ENCODE data around the gene KCNH3.

The KCNH3 gene

DNA sequence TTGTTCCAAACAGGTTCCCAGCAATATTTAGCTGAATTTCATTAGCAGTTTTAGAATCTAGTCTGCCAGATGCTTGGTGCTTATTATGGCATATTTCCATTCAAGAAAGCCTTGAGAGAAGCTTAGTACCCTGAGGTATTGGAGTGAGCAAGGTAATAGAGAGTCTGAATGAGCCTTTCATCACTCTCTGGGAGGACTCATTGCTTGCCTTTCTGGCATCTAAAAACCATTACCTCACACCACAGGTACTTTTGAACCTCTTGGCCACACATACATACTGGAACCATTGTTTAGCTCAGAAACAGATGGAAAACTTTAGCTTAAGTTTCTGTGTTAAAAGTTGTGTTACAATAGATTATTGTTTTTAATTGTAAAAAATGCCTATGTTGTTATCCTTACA is 27.4 kb upstream of the KCNH3 start:
- no peak for DNase-seq (ENCODE audit: low read depth in 2 of 2)
- no peak overlapping the region for H3K4me3 ChIP-seq (replicated peaks in 1 of 2; ENCODE audit: low read depth in 2 of 2, low read length in 2 of 2)
- TF ChIP-seq, protein P1, sequence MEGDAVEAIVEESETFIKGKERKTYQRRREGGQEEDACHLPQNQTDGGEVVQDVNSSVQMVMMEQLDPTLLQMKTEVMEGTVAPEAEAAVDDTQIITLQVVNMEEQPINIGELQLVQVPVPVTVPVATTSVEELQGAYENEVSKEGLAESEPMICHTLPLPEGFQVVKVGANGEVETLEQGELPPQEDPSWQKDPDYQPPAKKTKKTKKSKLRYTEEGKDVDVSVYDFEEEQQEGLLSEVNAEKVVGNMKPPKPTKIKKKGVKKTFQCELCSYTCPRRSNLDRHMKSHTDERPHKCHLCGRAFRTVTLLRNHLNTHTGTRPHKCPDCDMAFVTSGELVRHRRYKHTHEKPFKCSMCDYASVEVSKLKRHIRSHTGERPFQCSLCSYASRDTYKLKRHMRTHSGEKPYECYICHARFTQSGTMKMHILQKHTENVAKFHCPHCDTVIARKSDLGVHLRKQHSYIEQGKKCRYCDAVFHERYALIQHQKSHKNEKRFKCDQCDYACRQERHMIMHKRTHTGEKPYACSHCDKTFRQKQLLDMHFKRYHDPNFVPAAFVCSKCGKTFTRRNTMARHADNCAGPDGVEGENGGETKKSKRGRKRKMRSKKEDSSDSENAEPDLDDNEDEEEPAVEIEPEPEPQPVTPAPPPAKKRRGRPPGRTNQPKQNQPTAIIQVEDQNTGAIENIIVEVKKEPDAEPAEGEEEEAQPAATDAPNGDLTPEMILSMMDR (IDR thresholded peaks at IDR 0.05; ENCODE audit: low read depth, low read length) = no peak

DNA sequence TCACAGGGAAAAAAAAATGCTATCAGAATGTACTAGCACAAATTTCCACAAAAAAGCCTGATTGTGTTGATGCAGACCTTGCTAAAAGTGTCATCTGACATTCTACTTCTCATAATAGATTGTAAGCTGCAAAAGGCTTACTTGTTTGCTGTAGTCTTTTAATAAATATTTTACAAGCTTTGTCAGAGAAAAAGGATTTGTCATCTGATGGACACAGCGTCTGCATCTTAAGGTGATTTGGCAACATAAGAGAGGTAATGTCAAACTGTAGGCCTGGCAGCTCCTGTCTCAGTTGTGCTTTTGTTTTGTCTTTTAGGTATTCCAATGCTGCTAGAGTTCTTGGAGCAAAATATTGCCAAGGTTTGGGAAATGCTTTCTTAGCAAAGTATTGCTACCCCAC is 26.3 kb upstream of the KCNH3 start:
- DNase-seq (ENCODE audit: low read depth in 2 of 2) = no peak
- no peak overlapping the region for H3K4me3 ChIP-seq (replicated peaks in 1 of 2; ENCODE audit: low read depth in 2 of 2, low read length in 2 of 2)
- TF ChIP-seq, protein P1 (IDR thresholded peaks at IDR 0.05; ENCODE audit: low read depth, low read length) = no peak

DNA sequence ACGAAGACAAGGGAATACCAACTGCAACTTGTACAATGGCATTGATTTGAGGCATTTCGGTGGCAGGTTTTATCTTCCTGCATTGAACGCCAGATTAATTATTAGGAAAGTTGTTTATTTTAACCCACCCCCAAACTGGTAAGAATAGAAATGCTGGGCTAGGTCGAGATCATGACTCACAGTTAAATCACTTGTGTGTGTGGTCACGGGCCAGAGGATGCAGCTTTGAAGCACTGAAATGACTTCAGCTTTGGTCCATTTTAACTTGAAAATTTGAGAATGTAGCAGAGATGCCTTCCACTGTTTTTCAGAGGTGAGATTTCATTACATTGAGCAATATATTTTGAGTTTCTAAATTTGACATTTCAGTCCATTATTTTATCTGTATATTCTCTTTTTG is 23.6 kb upstream of the KCNH3 start:
- TF ChIP-seq, protein P1 (IDR thresholded peaks at IDR 0.05; ENCODE audit: low read depth, low read length) = no peak
- peak; percentile 73 to 85 for DNase-seq (ENCODE audit: low read depth in 2 of 2)
- H3K4me3 ChIP-seq (replicated peaks in 1 of 2; ENCODE audit: low read depth in 2 of 2, low read length in 2 of 2) = no peak overlapping the region

DNA sequence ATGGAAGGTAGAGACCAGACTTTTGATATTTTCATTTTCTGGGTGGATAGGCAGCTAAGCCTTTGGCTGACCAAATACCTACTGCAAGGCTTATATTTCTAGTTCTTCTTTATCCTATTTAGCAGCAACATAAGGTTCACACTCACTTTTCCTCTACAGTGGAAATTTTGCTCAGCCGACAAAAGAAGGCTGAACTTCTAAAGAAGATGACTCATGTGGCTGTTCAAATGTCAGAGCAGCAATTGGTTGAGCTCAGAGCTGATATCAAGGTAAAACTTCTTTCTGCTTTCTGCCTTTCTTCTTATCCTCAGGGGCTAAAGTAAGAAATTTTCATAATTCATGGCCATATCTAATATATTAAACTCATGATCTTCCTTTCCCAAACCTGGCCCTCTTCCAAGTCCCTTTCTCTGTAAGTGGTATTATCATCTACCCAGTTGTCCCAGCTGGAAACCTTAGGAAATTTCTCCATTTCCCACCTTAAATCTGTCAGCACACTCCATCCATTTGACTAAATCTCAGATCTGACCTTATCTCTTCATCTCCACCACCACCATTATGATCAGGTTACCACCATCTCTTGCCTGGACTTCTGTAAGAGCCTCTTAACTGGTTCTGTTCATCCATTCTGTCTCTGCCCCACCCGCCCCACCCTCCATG is 19.8 kb upstream of the KCNH3 start:
- DNase-seq (ENCODE audit: low read depth in 2 of 2) = peak; percentile 49 to 58
- no peak overlapping the region for H3K4me3 ChIP-seq (replicated peaks in 1 of 2; ENCODE audit: low read depth in 2 of 2, low read length in 2 of 2)
- TF ChIP-seq, protein P1 (IDR thresholded peaks at IDR 0.05; ENCODE audit: low read depth, low read length) = no peak

DNA sequence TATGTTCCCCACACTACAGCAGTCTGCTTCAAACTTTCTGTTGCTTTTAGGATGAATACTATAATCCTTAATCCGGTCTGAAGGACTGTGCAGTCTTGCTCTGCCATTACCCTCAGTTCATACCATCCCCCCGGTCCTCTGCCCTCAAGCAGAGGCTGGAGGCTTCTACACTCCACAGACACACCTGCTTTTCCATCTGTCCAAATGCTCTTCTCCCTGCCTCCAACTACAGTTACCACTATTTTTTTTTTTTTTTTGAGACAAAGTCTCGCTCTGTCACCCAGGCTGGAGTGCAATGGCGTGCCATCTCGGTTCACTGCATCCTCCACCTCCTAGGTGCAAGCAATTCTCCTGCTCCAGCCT is 19.3 kb upstream of the KCNH3 start:
- no peak overlapping the region for H3K4me3 ChIP-seq (replicated peaks in 1 of 2; ENCODE audit: low read depth in 2 of 2, low read length in 2 of 2)
- DNase-seq (ENCODE audit: low read depth in 2 of 2) = no peak
- TF ChIP-seq, protein P1 (IDR thresholded peaks at IDR 0.05; ENCODE audit: low read depth, low read length) = no peak

DNA sequence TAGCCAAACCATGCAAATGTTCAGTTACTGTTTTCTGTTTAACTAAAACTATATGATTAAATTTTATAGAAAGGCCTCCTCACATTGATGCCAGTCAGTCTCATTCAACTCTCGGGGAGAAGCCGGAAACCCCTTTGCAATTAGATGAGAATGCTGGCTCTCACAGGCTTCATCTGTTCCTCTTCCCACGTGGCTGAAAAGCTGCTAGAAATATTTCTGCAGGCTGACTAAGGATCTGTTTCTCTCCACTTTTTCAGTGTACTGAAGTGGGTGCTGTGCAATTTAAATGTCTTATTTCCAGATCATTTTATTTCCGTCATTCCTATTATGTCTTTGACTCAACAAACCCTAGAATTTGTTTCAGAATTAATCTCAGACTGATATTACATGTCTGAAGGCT is 17.4 kb upstream of the KCNH3 start:
- TF ChIP-seq, protein P1 (IDR thresholded peaks at IDR 0.05; ENCODE audit: low read depth, low read length) = no peak
- no peak overlapping the region for H3K4me3 ChIP-seq (replicated peaks in 1 of 2; ENCODE audit: low read depth in 2 of 2, low read length in 2 of 2)
- DNase-seq (ENCODE audit: low read depth in 2 of 2) = no peak

All from cardiac fibroblast (primary cell).